Measurements from ENCODE around the gene IL17RD.

DNA sequence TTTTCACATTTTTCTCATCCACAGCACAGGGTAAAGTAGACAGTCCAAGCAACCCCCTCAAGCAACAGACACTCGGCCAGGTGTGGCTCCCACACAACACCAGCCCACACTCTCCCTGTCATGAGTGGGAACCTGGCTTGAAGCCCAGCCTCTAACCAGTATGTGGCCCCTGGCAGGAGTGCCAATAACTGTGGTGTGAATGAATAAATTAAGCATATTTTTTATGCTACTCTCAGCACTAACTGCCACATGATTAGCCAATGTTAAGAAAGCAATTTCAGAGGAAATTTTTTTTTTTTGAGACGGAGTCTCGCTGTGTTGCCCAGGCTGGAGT, 9.9 kb downstream of the IL17RD start:
- TF ChIP-seq, protein P1, sequence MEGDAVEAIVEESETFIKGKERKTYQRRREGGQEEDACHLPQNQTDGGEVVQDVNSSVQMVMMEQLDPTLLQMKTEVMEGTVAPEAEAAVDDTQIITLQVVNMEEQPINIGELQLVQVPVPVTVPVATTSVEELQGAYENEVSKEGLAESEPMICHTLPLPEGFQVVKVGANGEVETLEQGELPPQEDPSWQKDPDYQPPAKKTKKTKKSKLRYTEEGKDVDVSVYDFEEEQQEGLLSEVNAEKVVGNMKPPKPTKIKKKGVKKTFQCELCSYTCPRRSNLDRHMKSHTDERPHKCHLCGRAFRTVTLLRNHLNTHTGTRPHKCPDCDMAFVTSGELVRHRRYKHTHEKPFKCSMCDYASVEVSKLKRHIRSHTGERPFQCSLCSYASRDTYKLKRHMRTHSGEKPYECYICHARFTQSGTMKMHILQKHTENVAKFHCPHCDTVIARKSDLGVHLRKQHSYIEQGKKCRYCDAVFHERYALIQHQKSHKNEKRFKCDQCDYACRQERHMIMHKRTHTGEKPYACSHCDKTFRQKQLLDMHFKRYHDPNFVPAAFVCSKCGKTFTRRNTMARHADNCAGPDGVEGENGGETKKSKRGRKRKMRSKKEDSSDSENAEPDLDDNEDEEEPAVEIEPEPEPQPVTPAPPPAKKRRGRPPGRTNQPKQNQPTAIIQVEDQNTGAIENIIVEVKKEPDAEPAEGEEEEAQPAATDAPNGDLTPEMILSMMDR (conservative IDR thresholded peaks at IDR 0.05; ENCODE audit: low read depth, low read length), result no peak
- no peak for TF ChIP-seq EZH2 (IDR thresholded peaks at IDR 0.05; ENCODE audit: borderline replicate concordance, low read depth, low read length, poor library complexity, severe bottlenecking)
